GM23338 (cell line): Measurements from ENCODE around the gene LGALS8. TPM values are rescaled to one million over a fixed set of nuclear protein-coding genes. Genes with fewer than 3 reads are reported as not detected.

Experiments used
- ATAC-seq: fragments of 200-7000 bp; cut with Tn5 transposase; 3 replicates; pipeline ENCODE4 v1.9.1; 2020
- DNase-seq: peaks from one replicate; pipeline ENCODE4 v3.0.0-alpha.2; 2015; ENCODE audit warnings: low spot score
- H2AFZ ChIP-seq: fragments of 200-600 bp; sonication (generic); 2 replicates; pipeline ENCODE4 v1.8.0; 2016; ENCODE audit warnings: antibody characterized with exemption, mild to moderate bottlenecking, moderate library complexity
- H3F3A ChIP-seq: fragments of 200-600 bp; sonication (generic); replicated peaks from 2 replicates; pipeline ENCODE4 v1.8.0; 2017; ENCODE audit warnings: antibody characterized with exemption, mixed run types, low read depth
- H3K27ac ChIP-seq: fragments of 200-600 bp; sonication (generic); 2 replicates; pipeline ENCODE4 v1.6.1; 2016; ENCODE audit warnings: low read depth
- H3K27me3 ChIP-seq: fragments of 200-600 bp; sonication (generic); 2 replicates; pipeline ENCODE4 v1.8.0; 2016; ENCODE audit warnings: mild to moderate bottlenecking, mixed run types, moderate library complexity; ENCODE audit not compliant: insufficient read depth
- H3K36me3 ChIP-seq: fragments of 200-600 bp; sonication (generic); 2 replicates; pipeline ENCODE4 v1.8.0; 2016; ENCODE audit warnings: mild to moderate bottlenecking; ENCODE audit not compliant: insufficient read depth
- H3K4me1 ChIP-seq: fragments of 200-600 bp; sonication (generic); 2 replicates; pipeline ENCODE4 v1.8.0; 2016; ENCODE audit warnings: mild to moderate bottlenecking, moderate library complexity; ENCODE audit not compliant: insufficient read depth
- H3K4me2 ChIP-seq: fragments of 200-600 bp; sonication (generic); 2 replicates; pipeline ENCODE4 v1.7.1; 2017; ENCODE audit warnings: mixed run types
- H3K4me3 ChIP-seq: fragments of 200-600 bp; sonication (generic); 2 replicates; pipeline ENCODE4 v1.6.1; 2016; ENCODE audit warnings: mixed run types
- H3K79me2 ChIP-seq: fragments of 200-600 bp; sonication (generic); replicated peaks from 2 replicates; pipeline ENCODE4 v1.8.0; 2017; ENCODE audit warnings: mild to moderate bottlenecking; ENCODE audit not compliant: insufficient read depth
- H3K9me2 ChIP-seq: fragments of 200-600 bp; sonication (generic); 2 replicates; pipeline ENCODE4 v1.8.0; 2017; ENCODE audit not compliant: insufficient read depth
- H4K20me1 ChIP-seq: fragments of 200-600 bp; sonication (generic); replicated peaks from 2 replicates; pipeline ENCODE4 v1.8.0; 2017; ENCODE audit warnings: mild to moderate bottlenecking; ENCODE audit not compliant: insufficient read depth
- H3K27ac Mint-ChIP-seq: 2 replicates; pipeline ENCODE4 v1.8.0; 2020; ENCODE audit warnings: inconsistent platforms, mild to moderate bottlenecking, moderate library complexity, mixed read lengths
- H3K27me3 Mint-ChIP-seq: 3 replicates; pipeline ENCODE4 v1.8.0; 2022; ENCODE audit warnings: low read depth, mild to moderate bottlenecking, moderate library complexity, mixed read lengths, inconsistent platforms; ENCODE audit not compliant: insufficient read depth, poor library complexity
- H3K36me3 Mint-ChIP-seq: 3 replicates; pipeline ENCODE4 v1.8.0; 2021; ENCODE audit warnings: low read depth, mild to moderate bottlenecking, inconsistent platforms, moderate library complexity, mixed read lengths
- H3K4me1 Mint-ChIP-seq: 3 replicates; pipeline ENCODE4 v1.8.0; 2020; ENCODE audit warnings: mild to moderate bottlenecking, inconsistent platforms, mixed read lengths
- H3K4me3 Mint-ChIP-seq: 3 replicates; pipeline ENCODE4 v1.8.0; 2021; ENCODE audit warnings: moderate library complexity, mild to moderate bottlenecking, inconsistent platforms, mixed read lengths
- H3K9me3 Mint-ChIP-seq: 3 replicates; pipeline ENCODE4 v1.8.0; 2020; ENCODE audit warnings: moderate library complexity, mild to moderate bottlenecking, inconsistent platforms, mixed read lengths
- CREB1 ChIP-seq: fragments of 250-450 bp; sonication (Bioruptor Pico); IDR thresholded peaks from 2 replicates; pipeline ENCODE4 v1.5.0; 2020; ENCODE audit warnings: low read depth, mild to moderate bottlenecking, moderate library complexity
- EZH2 ChIP-seq: fragments of 200-600 bp; sonication (generic); IDR thresholded peaks from one replicate; pipeline ENCODE4 v1.8.0; 2017; ENCODE audit warnings: antibody characterized with exemption, mild to moderate bottlenecking, low read depth; ENCODE audit not compliant: unreplicated experiment
- EZH2phosphoT487 ChIP-seq: fragments of 200-600 bp; sonication (generic); IDR thresholded peaks from one replicate; pipeline ENCODE4 v1.8.1; 2018; ENCODE audit warnings: antibody characterized with exemption; ENCODE audit not compliant: unreplicated experiment
- JUNB ChIP-seq: IDR thresholded peaks from one replicate; pipeline ENCODE4 v1.6.1; 2016; ENCODE audit warnings: antibody characterized with exemption; ENCODE audit not compliant: unreplicated experiment
- NANOG ChIP-seq: IDR thresholded peaks from 2 replicates; pipeline ENCODE4 v1.6.1; 2016; ENCODE audit warnings: antibody characterized with exemption, borderline replicate concordance
- POLR2AphosphoS5 ChIP-seq: IDR thresholded peaks from 2 replicates; pipeline ENCODE4 v1.6.1; 2016; ENCODE audit warnings: antibody characterized with exemption, low read depth
- REST ChIP-seq: IDR thresholded peaks from one replicate; pipeline ENCODE4 v1.6.1; 2018; ENCODE audit warnings: antibody characterized with exemption; ENCODE audit not compliant: unreplicated experiment
- STAT1 ChIP-seq: IDR thresholded peaks from one replicate; pipeline ENCODE4 v1.6.1; 2016; ENCODE audit warnings: antibody characterized with exemption; ENCODE audit not compliant: unreplicated experiment
- ZNF114 ChIP-seq: fragments of 250-450 bp; sonication (Bioruptor Pico); IDR thresholded peaks from 2 replicates; pipeline ENCODE4 v1.5.0; 2020; ENCODE audit warnings: mild to moderate bottlenecking, moderate library complexity
- ZNF331 ChIP-seq: fragments of 250-450 bp; sonication (Bioruptor Pico); IDR thresholded peaks from 2 replicates; pipeline ENCODE4 v1.5.0; 2020; ENCODE audit warnings: low read depth, mild to moderate bottlenecking, moderate library complexity
- ZNF462 ChIP-seq: fragments of 250-450 bp; sonication (Bioruptor Pico); IDR thresholded peaks from 2 replicates; pipeline ENCODE4 v1.5.0; 2020; ENCODE audit warnings: mild to moderate bottlenecking, moderate library complexity
- polyA plus RNA-seq: library from polyadenylated mRNA; unstranded; fragments of >200 nt; fragmentation: Nextera tagmentation; extraction: Ambion mirVana; gene quantifications from 2 replicates; pipeline ENCODE4 v1.2.1, GENCODE V29; 2016
- total RNA-seq: library from RNA; depleted of rRNA; stranded (reverse); fragments of >200 nt; shearing (Covaris generic); gene quantifications from 2 replicates; pipeline ENCODE4 v1.2.3, GENCODE V29; 2014
- TF ChIP-seq, protein P1 (sequence below), 2 experiments: fragments of 200-600 bp in 1 of 2; sonication (generic) in 1 of 2; conservative IDR thresholded peaks; 2 replicates each; pipeline versions ENCODE4 v1.5.1 to v1.6.1; 2016 to 2017; ENCODE audit warnings: antibody characterized with exemption in 2 of 2, low read depth in 2 of 2, mild to moderate bottlenecking in 2 of 2, moderate library complexity in 1 of 2
- TF ChIP-seq, protein P2 (sequence below): IDR thresholded peaks from 2 replicates; pipeline ENCODE4 v1.6.1; 2016; ENCODE audit warnings: antibody characterized with exemption

LGALS8 gene
- total and polyA plus RNA-seq, 2 experiments from 2014 or later = 10.1 to 11.5 TPM

DNA sequence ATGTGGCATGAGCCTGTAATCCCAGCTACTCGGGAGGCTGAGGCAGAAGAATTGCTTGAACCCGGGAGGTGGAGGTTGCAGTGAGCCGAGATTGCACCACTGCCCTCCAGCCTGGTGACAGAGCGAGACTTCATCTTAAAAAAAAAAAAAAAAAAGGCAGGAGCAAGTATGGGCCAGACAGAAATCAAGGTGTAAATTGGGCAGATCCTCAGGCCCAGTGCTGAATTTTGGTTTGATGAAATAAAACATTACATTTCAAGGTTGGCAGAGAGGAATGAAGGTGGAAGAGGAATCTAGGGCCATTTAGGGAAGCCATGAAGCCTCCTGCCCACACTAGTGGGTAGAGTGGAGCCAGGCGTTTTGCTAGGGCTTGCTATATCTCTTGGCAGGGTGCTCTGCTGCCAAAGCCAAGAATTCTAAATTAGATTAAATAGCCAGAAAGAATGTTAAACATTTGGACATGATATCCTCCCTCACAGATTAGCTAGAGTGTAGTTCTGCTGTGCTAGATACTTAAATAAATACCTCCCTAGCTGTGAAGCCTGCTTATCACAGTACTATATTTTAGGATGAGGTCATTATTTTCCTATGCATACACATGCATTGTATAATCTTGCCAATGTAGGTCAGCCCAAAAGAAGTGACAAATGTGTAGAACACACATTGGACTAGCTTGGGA, 16.6 kb upstream of the LGALS8 start:
- H3K27ac ChIP-seq = no peak overlapping the region
- ATAC-seq (no peak), DNase-seq (no peak)
- H3K4me1 ChIP-seq = peaks cover 7% of the 10 kb centered on the region
- H3K4me1 Mint-ChIP-seq = peaks cover 21% of the 10 kb centered on the region
- no peaks in the 10 kb centered on the region for H3K36me3 ChIP-seq
- H3K27ac Mint-ChIP-seq = no peak overlapping the region
- no peaks in the 10 kb centered on the region for H3K9me2 ChIP-seq
- H4K20me1 ChIP-seq = no peaks in the 10 kb centered on the region
- no peaks in the 10 kb centered on the region for H3K79me2 ChIP-seq
- H3F3A ChIP-seq = peaks cover 8% of the 10 kb centered on the region; the same call in 1 of the 2 replicates
- no peak overlapping the region for H3K4me3 ChIP-seq
- H3K4me3 Mint-ChIP-seq = no peak overlapping the region
- peaks cover 3% of the 10 kb centered on the region for H3K27me3 Mint-ChIP-seq
- TF ChIP-seq CREB1 (CRISPR knock-in tag) (no peak), ZNF114 (CRISPR knock-in tag) (no peak), JUNB (no peak), EZH2phosphoT487 (no peak), STAT1 (no peak), POLR2AphosphoS5 (no peak), REST (no peak), NANOG (no peak), ZNF462 (CRISPR knock-in tag) (no peak), ZNF331 (CRISPR knock-in tag) (no peak), EZH2 (no peak)
- TF ChIP-seq, protein P1, sequence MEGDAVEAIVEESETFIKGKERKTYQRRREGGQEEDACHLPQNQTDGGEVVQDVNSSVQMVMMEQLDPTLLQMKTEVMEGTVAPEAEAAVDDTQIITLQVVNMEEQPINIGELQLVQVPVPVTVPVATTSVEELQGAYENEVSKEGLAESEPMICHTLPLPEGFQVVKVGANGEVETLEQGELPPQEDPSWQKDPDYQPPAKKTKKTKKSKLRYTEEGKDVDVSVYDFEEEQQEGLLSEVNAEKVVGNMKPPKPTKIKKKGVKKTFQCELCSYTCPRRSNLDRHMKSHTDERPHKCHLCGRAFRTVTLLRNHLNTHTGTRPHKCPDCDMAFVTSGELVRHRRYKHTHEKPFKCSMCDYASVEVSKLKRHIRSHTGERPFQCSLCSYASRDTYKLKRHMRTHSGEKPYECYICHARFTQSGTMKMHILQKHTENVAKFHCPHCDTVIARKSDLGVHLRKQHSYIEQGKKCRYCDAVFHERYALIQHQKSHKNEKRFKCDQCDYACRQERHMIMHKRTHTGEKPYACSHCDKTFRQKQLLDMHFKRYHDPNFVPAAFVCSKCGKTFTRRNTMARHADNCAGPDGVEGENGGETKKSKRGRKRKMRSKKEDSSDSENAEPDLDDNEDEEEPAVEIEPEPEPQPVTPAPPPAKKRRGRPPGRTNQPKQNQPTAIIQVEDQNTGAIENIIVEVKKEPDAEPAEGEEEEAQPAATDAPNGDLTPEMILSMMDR (conservative IDR thresholded peaks at IDR 0.05; ENCODE audit: low read depth in 2 of 2) = no peak
- TF ChIP-seq, protein P2, sequence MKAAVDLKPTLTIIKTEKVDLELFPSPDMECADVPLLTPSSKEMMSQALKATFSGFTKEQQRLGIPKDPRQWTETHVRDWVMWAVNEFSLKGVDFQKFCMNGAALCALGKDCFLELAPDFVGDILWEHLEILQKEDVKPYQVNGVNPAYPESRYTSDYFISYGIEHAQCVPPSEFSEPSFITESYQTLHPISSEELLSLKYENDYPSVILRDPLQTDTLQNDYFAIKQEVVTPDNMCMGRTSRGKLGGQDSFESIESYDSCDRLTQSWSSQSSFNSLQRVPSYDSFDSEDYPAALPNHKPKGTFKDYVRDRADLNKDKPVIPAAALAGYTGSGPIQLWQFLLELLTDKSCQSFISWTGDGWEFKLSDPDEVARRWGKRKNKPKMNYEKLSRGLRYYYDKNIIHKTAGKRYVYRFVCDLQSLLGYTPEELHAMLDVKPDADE = no peak
- H3K4me2 ChIP-seq = no peak overlapping the region
- H3K27me3 ChIP-seq = no peaks in the 10 kb centered on the region
- H3K36me3 Mint-ChIP-seq = no peaks in the 10 kb centered on the region
- H3K9me3 Mint-ChIP-seq = no peaks in the 10 kb centered on the region; the same call in 2 of the 3 replicates
- no peak overlapping the region for H2AFZ ChIP-seq
